IMR-90 (cell line): Measurements from ENCODE around the gene MFN1. TPM values are rescaled to one million over a fixed set of nuclear protein-coding genes. Genes with fewer than 3 reads are reported as not detected.

ENCODE experiments used
- ATAC-seq: fragments of 200-7000 bp; cut with Tn5 transposase; 2 replicates; pipeline ENCODE4 v1.9.1; 2020; ENCODE audit warnings: low read depth, mild to moderate bottlenecking, moderate library complexity
- BruUV-seq: library from RNA; stranded (reverse); fragments of 400-500 nt; replicated peaks from 2 replicates; lab custom pipeline; 2021; lab: Mats Ljungman, UMichigan
- CTCF ChIA-PET: fragments of 300-600 bp; formaldehyde crosslinking; extraction: SDS; loops from one replicate; lab custom pipeline; 2021; ENCODE audit warnings: antibody characterized with exemption; lab: Yijun Ruan, JAX
- POLR2A ChIA-PET: fragments of 300-600 bp; sonication (Branson Sonifier 250); formaldehyde crosslinking; loops from one replicate; lab custom pipeline; 2022; ENCODE audit warnings: antibody characterized with exemption; ENCODE audit not compliant: unreplicated experiment; lab: Charles Lee
- DNase-seq: peaks from one replicate; pipeline ENCODE4 v3.0.0; 2013
- H2AFZ ChIP-seq: replicated peaks from 2 replicates; pipeline ENCODE3; 2013; ENCODE audit warnings: low read length, mild to moderate bottlenecking; ENCODE audit not compliant: poor library complexity
- H2AK5ac ChIP-seq: 2 replicates; pipeline ENCODE4 v1.6.1; 2013; ENCODE audit warnings: low read depth, low read length, inconsistent platforms
- H2AK9ac ChIP-seq: replicated peaks from 2 replicates; pipeline ENCODE3; 2013; ENCODE audit warnings: mild to moderate bottlenecking, low read depth, low read length, moderate library complexity; ENCODE audit not compliant: poor library complexity
- H2BK120ac ChIP-seq: 2 replicates; pipeline ENCODE4 v1.6.1; 2013; ENCODE audit warnings: low read depth, low read length, inconsistent platforms
- H2BK15ac ChIP-seq: 3 replicates; pipeline ENCODE4 v1.6.1; 2013; ENCODE audit warnings: low read depth, low read length, inconsistent platforms
- H2BK20ac ChIP-seq: 2 replicates; pipeline ENCODE4 v1.6.1; 2013; ENCODE audit warnings: low read depth, mild to moderate bottlenecking, inconsistent platforms, low read length, moderate library complexity
- H2BK5ac ChIP-seq: 2 replicates; pipeline ENCODE4 v1.6.1; 2013; ENCODE audit warnings: mild to moderate bottlenecking, low read depth, low read length, inconsistent platforms; ENCODE audit not compliant: poor library complexity, severe bottlenecking
- H3K14ac ChIP-seq: replicated peaks from 2 replicates; pipeline ENCODE4 v1.6.1; 2013; ENCODE audit warnings: low read depth, low read length, inconsistent platforms
- H3K18ac ChIP-seq: 2 replicates; pipeline ENCODE4 v1.6.1; 2013; ENCODE audit warnings: low read depth, low read length, control low read depth
- H3K23ac ChIP-seq: 2 replicates; pipeline ENCODE4 v1.6.1; 2013; ENCODE audit warnings: low read depth, low read length, inconsistent platforms
- H3K27ac ChIP-seq: 2 replicates; pipeline ENCODE4 v1.5.1; 2013; ENCODE audit warnings: mild to moderate bottlenecking, control low read depth, low read length; ENCODE audit not compliant: insufficient read depth
- H3K27me3 ChIP-seq: 2 replicates; pipeline ENCODE4 v1.6.1; 2013; ENCODE audit warnings: low read length; ENCODE audit not compliant: control insufficient read depth, insufficient read depth
- H3K36me3 ChIP-seq: 2 replicates; pipeline ENCODE4 v1.6.1; 2013; ENCODE audit warnings: low read length, mixed read lengths; ENCODE audit not compliant: control insufficient read depth, insufficient read depth
- H3K4ac ChIP-seq: 2 replicates; pipeline ENCODE4 v1.6.1; 2013; ENCODE audit warnings: low read depth, low read length, inconsistent platforms
- H3K4me1 ChIP-seq: 2 replicates; pipeline ENCODE4 v1.6.1; 2013; ENCODE audit warnings: low read length, mixed read lengths; ENCODE audit not compliant: control insufficient read depth, insufficient read depth
- H3K4me2 ChIP-seq: 2 replicates; pipeline ENCODE4 v1.6.1; 2013; ENCODE audit warnings: low read depth, mild to moderate bottlenecking, control low read depth, low read length, moderate library complexity
- H3K4me3 ChIP-seq: 2 replicates; pipeline ENCODE4 v1.5.1; 2013; ENCODE audit warnings: low read depth, mild to moderate bottlenecking, control low read depth, low read length, moderate library complexity; ENCODE audit not compliant: insufficient read depth
- H3K56ac ChIP-seq: 2 replicates; pipeline ENCODE4 v1.6.1; 2013; ENCODE audit warnings: low read length, inconsistent platforms; ENCODE audit not compliant: insufficient read depth; ENCODE audit errors: extremely low read depth
- H3K79me1 ChIP-seq, 2 experiments: 2 replicates each; pipeline ENCODE4 v1.6.1; 2013; ENCODE audit warnings: low read length in 2 of 2, inconsistent platforms in 1 of 2, low read depth in 1 of 2
- H3K9ac ChIP-seq: 2 replicates; pipeline ENCODE4 v1.6.1; 2013; ENCODE audit warnings: low read depth, low read length, control low read depth
- H3K9me1 ChIP-seq: 2 replicates; pipeline ENCODE4 v1.6.1; 2013; ENCODE audit warnings: low read length, inconsistent platforms; ENCODE audit not compliant: insufficient read depth
- H3K9me3 ChIP-seq: 2 replicates; pipeline ENCODE4 v1.6.1; 2013; ENCODE audit warnings: low read length; ENCODE audit not compliant: control insufficient read depth, insufficient read depth
- H4K20me1 ChIP-seq: 2 replicates; pipeline ENCODE4 v1.6.1; 2013; ENCODE audit warnings: low read length, inconsistent platforms; ENCODE audit not compliant: insufficient read depth
- H4K5ac ChIP-seq: 2 replicates; pipeline ENCODE4 v1.6.1; 2013; ENCODE audit warnings: mild to moderate bottlenecking, low read depth, low read length, control low read depth
- H4K8ac ChIP-seq, 2 experiments: 2 replicates each; pipeline ENCODE4 v1.6.1; 2013; ENCODE audit warnings: low read depth in 2 of 2, low read length in 2 of 2, control low read depth in 1 of 2, inconsistent platforms in 1 of 2
- H4K91ac ChIP-seq: 2 replicates; pipeline ENCODE4 v1.6.1; 2013; ENCODE audit warnings: low read depth, low read length, inconsistent platforms; ENCODE audit not compliant: insufficient read depth
- BHLHE40 ChIP-seq: fragments of 150-350 bp; IDR thresholded peaks from 2 replicates; pipeline ENCODE4 v1.6.1; 2016; ENCODE audit warnings: mild to moderate bottlenecking, low read depth, low read length
- CEBPB ChIP-seq: IDR thresholded peaks from 2 replicates; pipeline ENCODE4 v1.6.1; 2012; ENCODE audit warnings: low read depth, low read length, improper control_type of control experiment
- CHD1 ChIP-seq: IDR thresholded peaks from 2 replicates; pipeline ENCODE4 v1.6.1; 2012; ENCODE audit warnings: low read depth, low read length, improper control_type of control experiment
- CTCF ChIP-seq: conservative IDR thresholded peaks from 2 replicates; pipeline ENCODE4 v1.5.1; 2012; ENCODE audit warnings: mild to moderate bottlenecking, low read depth, low read length, improper control_type of control experiment
- ELK1 ChIP-seq: fragments of 150-350 bp; IDR thresholded peaks from 2 replicates; pipeline ENCODE4 v1.6.1; 2016; ENCODE audit warnings: low read depth, mild to moderate bottlenecking, low read length, moderate library complexity, borderline replicate concordance
- FOS ChIP-seq: fragments of 150-350 bp; IDR thresholded peaks from 2 replicates; pipeline ENCODE4 v1.6.1; 2016; ENCODE audit warnings: low read depth, low read length
- MAFK ChIP-seq: IDR thresholded peaks from 2 replicates; pipeline ENCODE4 v1.6.1; 2012; ENCODE audit warnings: low read depth, low read length, improper control_type of control experiment
- MAZ ChIP-seq: IDR thresholded peaks from 2 replicates; pipeline ENCODE4 v1.6.1; 2012; ENCODE audit warnings: low read depth, mild to moderate bottlenecking, low read length, improper control_type of control experiment, moderate library complexity, borderline replicate concordance
- MXI1 ChIP-seq: IDR thresholded peaks from 2 replicates; pipeline ENCODE4 v1.6.1; 2012; ENCODE audit warnings: low read depth, mild to moderate bottlenecking, low read length, moderate library complexity, borderline replicate concordance
- NFE2L2 ChIP-seq: fragments of 150-350 bp; IDR thresholded peaks from 2 replicates; pipeline ENCODE4 v1.6.1; 2016; ENCODE audit warnings: low read depth, mild to moderate bottlenecking, low read length
- POLR2A ChIP-seq: IDR thresholded peaks from 2 replicates; pipeline ENCODE4 v1.6.1; 2012; ENCODE audit warnings: mild to moderate bottlenecking, low read depth, low read length
- RAD21 ChIP-seq: IDR thresholded peaks from 2 replicates; pipeline ENCODE4 v1.6.1; 2012; ENCODE audit warnings: low read length, improper control_type of control experiment
- RCOR1 ChIP-seq: IDR thresholded peaks from 2 replicates; pipeline ENCODE4 v1.6.1; 2012; ENCODE audit warnings: mild to moderate bottlenecking, low read length, improper control_type of control experiment; ENCODE audit not compliant: insufficient replicate concordance
- RFX5 ChIP-seq: IDR thresholded peaks from 2 replicates; pipeline ENCODE4 v1.8.0; 2012; ENCODE audit warnings: low read depth, mild to moderate bottlenecking, low read length, moderate library complexity
- SMC3 ChIP-seq: fragments of 150-350 bp; IDR thresholded peaks from 2 replicates; pipeline ENCODE4 v1.6.1; 2016; ENCODE audit warnings: low read depth, mild to moderate bottlenecking, antibody characterized with exemption, low read length, moderate library complexity
- USF2 ChIP-seq: fragments of 150-350 bp; IDR thresholded peaks from 2 replicates; pipeline ENCODE4 v1.6.1; 2017; ENCODE audit warnings: mild to moderate bottlenecking, antibody characterized with exemption, low read length, low read depth
- WGBS, 2 experiments: methylation state at CpG; one replicate each; pipeline versions ENCODE4 v1.1.5 to v1.1.7; 2013; ENCODE audit warnings: missing lambda C conversion rate in 2 of 2; ENCODE audit not compliant: insufficient read length in 1 of 2; ENCODE audit errors: extremely low coverage in 2 of 2; 5-methylcytosine and 5-hydroxymethylcytosine counted together
- dilution Hi-C: fragments of 300-500 bp; cut with HindIII; formaldehyde crosslinking; loops from one replicate; pipeline ENCODE4 v1.14.3; 2018; ENCODE audit warnings: low sequenced_read_pairs; ENCODE audit not compliant: unreplicated experiment
- in situ Hi-C: fragments of 300-500 bp; cut with MboI; formaldehyde crosslinking; loops from 3 replicates; pipeline ENCODE4 v1.14.3; 2019; ENCODE audit warnings: low sequenced_read_pairs, inconsistent platforms, mixed read lengths
- intact Hi-C: fragments of 100-400 bp; cut with micrococcal nuclease; formaldehyde crosslinking; loops from 2 replicates; pipeline ENCODE4 v1.10.0; 2022
- polyA plus RNA-seq, 3 experiments: library from polyadenylated mRNA; depleted of rRNA; stranded (reverse); fragments of >200 nt; gene quantifications; 2 replicates each; pipeline ENCODE4 v1.2.3, GENCODE V29; 2012; ENCODE audit warnings: low replicate concordance in 1 of 3
- total RNA-seq: library from RNA; depleted of rRNA; stranded (reverse); fragments of >200 nt; gene quantifications from 2 replicates; pipeline ENCODE4 v1.2.3, GENCODE V29; 2012

Gene MFN1
- total and polyA plus RNA-seq, 2 of the 4 experiments (the other 2 are of a cell fraction) = 23.6 to 40.3 TPM

- Histone ChIP-seq H3K56ac (no peak overlapping the region), H3K27ac (no peak overlapping the region), H2BK5ac (no peak overlapping the region), H2AK9ac (no peak overlapping the region), H3K4me3 (no peak overlapping the region), H3K79me1 (peaks cover 41 to 46% of the 10 kb centered on the region in 2 experiments), H3K9me3 (no peaks in the 10 kb centered on the region), H3K36me3 (peaks cover 24% of the 10 kb centered on the region), H4K5ac (no peak overlapping the region), H3K14ac (no peak overlapping the region), H3K4me2 (no peak overlapping the region), H3K9me1 (peaks cover 14% of the 10 kb centered on the region; the same call in 1 of the 2 replicates), H3K23ac (no peak overlapping the region), H3K4me1 (peaks cover 2% of the 10 kb centered on the region; the same call in 1 of the 2 replicates), H3K4ac (no peak overlapping the region), H2BK15ac (no peak overlapping the region), H2AFZ (no peak overlapping the region), H4K20me1 (peaks cover 22% of the 10 kb centered on the region), H4K8ac (no peak overlapping the region), H3K9ac (no peak overlapping the region), H2BK20ac (no peak overlapping the region), H2AK5ac (no peak overlapping the region), H4K91ac (no peak overlapping the region), H2BK120ac (no peak overlapping the region), H3K27me3 (no peaks in the 10 kb centered on the region), H3K18ac (no peak overlapping the region)
- TF ChIP-seq MXI1 (no peak), CEBPB (no peak), RAD21 (no peak), CTCF (no peak), USF2 (no peak), RCOR1 (no peak), NFE2L2 (no peak), ELK1 (no peak), BHLHE40 (no peak), FOS (no peak), SMC3 (no peak), MAZ (no peak), RFX5 (no peak), CHD1 (no peak), MAFK (no peak), POLR2A (no peak)
- POLR2A ChIA-PET = no interaction called here
- dilution Hi-C loops = no loop called here
- CTCF ChIA-PET = no interaction called here
- in situ Hi-C loops = no loop called here
- no TSS peak for BruUV-seq
- 100% methylated on average over 1 of the region's 6 CpGs; no CpG with 5 or more reads in 1 of the 2 experiments for WGBS, 2 experiments
- DNase-seq (no peak), ATAC-seq (no peak)
- intact Hi-C loops = no loop called here
Measured at GRCh38 chr3:179425075-179425474, 77.6 kb downstream of the MFN1 start.
